Cardiac muscle cell (in vitro differentiated cells and primary cell): ENCODE data around the gene CD48. TPM values are rescaled to one million over a fixed set of nuclear protein-coding genes. Genes with fewer than 3 reads are reported as not detected.

ENCODE experiments used
- DNase-seq, 2 donors: peaks; one replicate each; pipeline versions ENCODE4 v3.0.0 to v3.0.0-alpha.2; 2010 to 2017; ENCODE audit warnings: low read depth in 1 of 2, low spot score in 1 of 2
- H3K27ac ChIP-seq: fragments of 200-600 bp; sonication (generic); 2 replicates; pipeline ENCODE4 v1.5.1; 2016
- H3K27me3 ChIP-seq: fragments of 200-600 bp; sonication (generic); 2 replicates; pipeline ENCODE4 v1.6.0; 2016; ENCODE audit warnings: control low read depth
- H3K36me3 ChIP-seq: fragments of 200-600 bp; sonication (generic); 2 replicates; pipeline ENCODE4 v1.5.1; 2016; ENCODE audit warnings: control low read depth
- H3K4me1 ChIP-seq: fragments of 200-600 bp; sonication (generic); 2 replicates; pipeline ENCODE4 v1.8.1; 2017; ENCODE audit warnings: low read depth, mild to moderate bottlenecking, mixed run types
- H3K4me3 ChIP-seq: fragments of 200-600 bp; sonication (generic); 2 replicates; pipeline ENCODE4 v1.5.1; 2016; ENCODE audit warnings: mild to moderate bottlenecking
- H3K9me3 ChIP-seq: fragments of 200-600 bp; sonication (generic); 2 replicates; pipeline ENCODE4 v1.5.1; 2017; ENCODE audit warnings: low read depth, mild to moderate bottlenecking, control low read depth
- polyA plus RNA-seq: library from polyadenylated mRNA; unstranded; fragments of >200 nt; fragmentation: Nextera tagmentation; extraction: Ambion mirVana; gene quantifications from 2 replicates; pipeline ENCODE4 v1.2.1, GENCODE V29; 2016
- total RNA-seq: library from RNA; depleted of rRNA; stranded (reverse); fragments of >200 nt; gene quantifications from 2 replicates; pipeline ENCODE4 v1.2.3, GENCODE V29; 2016
- TF ChIP-seq, protein P1 (sequence below): IDR thresholded peaks from 2 replicates; pipeline ENCODE4 v1.5.1; 2012; ENCODE audit warnings: low read depth, mild to moderate bottlenecking, low read length

CD48 gene
- total and polyA plus RNA-seq, 2 experiments from 2014 or later: not detected

DNA sequence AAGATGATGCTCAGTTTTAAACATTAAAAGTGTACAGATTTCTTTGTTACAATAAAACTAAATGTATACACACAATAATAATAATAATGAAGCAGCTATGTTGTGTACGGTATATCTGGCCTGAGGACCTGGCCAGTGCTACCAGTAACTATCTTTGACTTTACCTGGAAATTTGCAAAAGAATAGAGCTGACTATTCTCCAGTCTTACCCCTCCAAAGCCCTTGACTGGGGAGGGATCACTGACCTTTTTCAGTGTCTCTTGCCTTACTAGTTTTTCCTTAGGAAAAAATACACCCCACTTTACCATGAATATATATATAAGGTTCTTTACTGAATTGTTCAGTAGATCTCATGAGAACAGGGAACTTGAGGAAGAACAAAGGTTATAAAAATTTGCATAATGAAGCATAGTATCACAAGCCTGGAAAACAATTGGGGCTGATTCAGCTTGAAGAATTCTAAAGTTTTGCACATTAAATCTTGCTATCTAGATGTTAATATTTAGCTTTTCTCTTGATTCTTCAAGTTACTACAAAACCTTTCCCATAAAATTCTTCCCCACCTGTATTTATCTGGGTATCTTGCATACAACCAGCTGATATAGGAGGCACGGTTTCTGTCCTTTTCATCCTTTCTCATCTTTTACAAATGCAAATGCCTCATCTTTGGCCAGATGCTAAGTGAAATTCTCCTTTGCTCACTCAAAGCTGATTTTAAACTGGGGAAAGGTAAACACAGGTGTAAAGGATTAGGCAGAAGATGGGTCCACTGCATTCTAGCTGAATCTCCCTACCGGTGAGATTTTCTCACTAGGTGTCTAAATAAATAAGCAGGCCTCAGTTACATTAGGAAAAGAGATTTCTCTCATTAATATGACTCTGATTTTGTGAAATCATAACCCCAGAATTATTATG is 39.8 kb downstream of the CD48 start:
- H3K36me3 ChIP-seq: no peaks in the 10 kb centered on the region
- no peaks in the 10 kb centered on the region for H3K9me3 ChIP-seq
- no peak for DNase-seq
- peaks cover 3% of the 10 kb centered on the region for H3K27me3 ChIP-seq
- H3K4me1 ChIP-seq: no peaks in the 10 kb centered on the region
- TF ChIP-seq, protein P1, sequence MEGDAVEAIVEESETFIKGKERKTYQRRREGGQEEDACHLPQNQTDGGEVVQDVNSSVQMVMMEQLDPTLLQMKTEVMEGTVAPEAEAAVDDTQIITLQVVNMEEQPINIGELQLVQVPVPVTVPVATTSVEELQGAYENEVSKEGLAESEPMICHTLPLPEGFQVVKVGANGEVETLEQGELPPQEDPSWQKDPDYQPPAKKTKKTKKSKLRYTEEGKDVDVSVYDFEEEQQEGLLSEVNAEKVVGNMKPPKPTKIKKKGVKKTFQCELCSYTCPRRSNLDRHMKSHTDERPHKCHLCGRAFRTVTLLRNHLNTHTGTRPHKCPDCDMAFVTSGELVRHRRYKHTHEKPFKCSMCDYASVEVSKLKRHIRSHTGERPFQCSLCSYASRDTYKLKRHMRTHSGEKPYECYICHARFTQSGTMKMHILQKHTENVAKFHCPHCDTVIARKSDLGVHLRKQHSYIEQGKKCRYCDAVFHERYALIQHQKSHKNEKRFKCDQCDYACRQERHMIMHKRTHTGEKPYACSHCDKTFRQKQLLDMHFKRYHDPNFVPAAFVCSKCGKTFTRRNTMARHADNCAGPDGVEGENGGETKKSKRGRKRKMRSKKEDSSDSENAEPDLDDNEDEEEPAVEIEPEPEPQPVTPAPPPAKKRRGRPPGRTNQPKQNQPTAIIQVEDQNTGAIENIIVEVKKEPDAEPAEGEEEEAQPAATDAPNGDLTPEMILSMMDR: no peak
- H3K4me3 ChIP-seq: no peak overlapping the region
- H3K27ac ChIP-seq: no peak overlapping the region

DNA sequence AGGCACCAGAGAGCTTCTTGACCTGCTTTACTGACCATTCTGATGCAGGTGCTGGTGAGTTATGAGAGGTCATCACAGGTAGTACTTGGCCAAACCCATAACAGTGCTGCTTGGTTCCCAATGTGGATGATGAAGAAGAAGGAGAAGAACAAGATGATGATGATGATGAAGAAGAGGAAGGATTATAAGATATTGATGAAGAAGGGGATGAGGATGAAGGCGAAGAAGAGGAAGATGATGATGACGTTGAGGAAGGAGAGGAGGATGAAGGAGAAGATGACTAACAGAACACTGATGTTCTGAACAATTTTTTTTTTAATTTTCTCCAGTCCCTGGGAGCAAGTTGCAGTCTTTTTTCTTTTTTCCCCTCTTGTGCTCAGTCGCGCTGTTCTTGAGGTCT is 40.9 kb downstream of the CD48 start:
- no peaks in the 10 kb centered on the region for H3K36me3 ChIP-seq
- no peaks in the 10 kb centered on the region for H3K4me1 ChIP-seq
- H3K4me3 ChIP-seq: no peak overlapping the region
- no peak overlapping the region for H3K27ac ChIP-seq
- TF ChIP-seq, protein P1: no peak
- no peak for DNase-seq
- H3K27me3 ChIP-seq: peaks cover 3% of the 10 kb centered on the region
- no peaks in the 10 kb centered on the region for H3K9me3 ChIP-seq

DNA sequence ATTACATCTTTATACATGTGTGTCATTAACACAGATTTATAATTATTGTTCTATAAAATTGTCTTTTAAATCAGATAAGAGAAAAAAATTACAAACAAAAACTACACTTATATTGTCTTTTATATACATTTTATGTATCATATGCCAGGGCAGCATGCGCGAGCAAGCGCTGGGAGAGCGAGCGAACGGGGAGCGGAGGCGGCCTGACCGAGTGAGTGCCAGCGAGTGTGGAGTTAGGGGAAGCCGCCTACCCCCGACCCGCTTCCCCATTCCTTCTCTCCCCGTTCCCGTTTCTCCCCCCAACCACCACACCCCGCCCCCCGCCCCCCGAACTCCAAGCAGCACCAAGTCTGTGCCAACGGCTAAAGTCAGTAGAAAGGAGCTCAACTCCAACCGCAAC is 41.8 kb downstream of the CD48 start:
- H3K27ac ChIP-seq: no peak overlapping the region
- no peaks in the 10 kb centered on the region for H3K36me3 ChIP-seq

DNA sequence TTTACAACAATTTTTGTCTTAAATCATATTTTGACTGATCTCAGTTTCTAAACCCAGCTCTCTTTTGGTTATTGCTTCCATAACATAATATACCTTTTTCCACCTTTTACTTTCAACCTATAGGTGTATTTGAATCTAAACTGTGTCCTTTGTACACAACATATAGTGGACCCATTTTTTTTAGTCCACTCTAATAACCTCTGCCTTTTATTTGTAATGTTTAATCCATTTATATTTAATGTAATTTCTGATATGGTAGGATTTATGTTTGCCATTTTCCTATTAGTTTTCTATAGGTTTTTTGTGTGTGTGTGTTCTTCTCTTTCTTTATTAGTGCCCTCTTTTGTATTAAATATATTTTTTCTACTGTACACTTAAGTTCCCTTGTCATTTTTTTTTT is 42.3 kb downstream of the CD48 start:
- Histone ChIP-seq H3K4me1 (no peaks in the 10 kb centered on the region), H3K9me3 (no peaks in the 10 kb centered on the region), H3K27ac (no peak overlapping the region), H3K36me3 (no peaks in the 10 kb centered on the region), H3K4me3 (no peak overlapping the region), H3K27me3 (peaks cover 3% of the 10 kb centered on the region)
- no peak for DNase-seq
- TF ChIP-seq, protein P1: no peak

More for the DNA sequence above, 41.8 kb downstream of the CD48 start:
- Histone ChIP-seq H3K4me3 (no peak overlapping the region), H3K9me3 (no peaks in the 10 kb centered on the region), H3K27me3 (peaks cover 3% of the 10 kb centered on the region), H3K4me1 (no peaks in the 10 kb centered on the region)
- TF ChIP-seq, protein P1: no peak
- no peak for DNase-seq

DNA sequence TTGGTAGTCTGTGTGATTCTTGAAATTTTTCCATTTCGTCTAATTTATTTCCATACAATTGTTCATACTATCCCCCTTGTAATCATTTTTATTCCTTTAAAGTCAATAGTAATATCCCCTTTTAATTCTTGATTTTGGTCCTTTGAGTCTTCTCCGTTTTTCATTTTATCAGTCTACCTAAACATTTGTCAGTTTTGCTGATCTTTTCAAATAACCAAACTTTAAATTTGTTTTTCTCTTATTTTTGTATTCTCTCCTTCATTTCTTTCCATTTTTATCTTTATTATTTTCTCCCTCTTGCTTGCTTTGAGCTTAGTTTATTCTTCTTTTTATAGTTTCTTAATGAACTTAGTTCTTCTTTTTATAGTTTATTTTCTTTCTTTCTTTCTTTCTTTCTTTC is 43.7 kb downstream of the CD48 start:
- DNase-seq: no peak
- Histone ChIP-seq H3K4me1 (no peaks in the 10 kb centered on the region), H3K27ac (no peak overlapping the region), H3K27me3 (peaks cover 3% of the 10 kb centered on the region), H3K4me3 (no peak overlapping the region), H3K36me3 (no peaks in the 10 kb centered on the region), H3K9me3 (no peaks in the 10 kb centered on the region)
- TF ChIP-seq, protein P1: no peak
